Immature natural killer cell (primary cell): Measurements from ENCODE around the gene SMU1. TPM values are rescaled to one million over a fixed set of nuclear protein-coding genes. Genes with fewer than 3 reads are reported as not detected.
A peak's percentile ranks its signal among the peaks of the same experiment; 100 is the strongest.
"Not testable (repeated sequence)": the region's sequence is repeated elsewhere in the genome, so short reads cannot be mapped to it uniquely, and the experiment has no call there.

ENCODE experiments used
- DNase-seq, 3 donors: peaks; one replicate each; pipeline ENCODE4 v3.0.0; 2022; ENCODE audit warnings: mixed read lengths in 1 of 3
- H3K27ac Mint-ChIP-seq, 6 donors: one replicate each; pipeline ENCODE4 v1.8.0; 2020; ENCODE audit warnings: mixed read lengths in 6 of 6, mild to moderate bottlenecking in 5 of 6, inconsistent platforms in 4 of 6, moderate library complexity in 3 of 6
- H3K27me3 Mint-ChIP-seq, 3 donors: one replicate each; pipeline ENCODE4 v1.8.0; 2020 to 2021; ENCODE audit warnings: low read depth in 3 of 3, mild to moderate bottlenecking in 3 of 3, mixed read lengths in 3 of 3, moderate library complexity in 3 of 3, inconsistent platforms in 1 of 3
- H3K36me3 Mint-ChIP-seq, 3 donors: one replicate each; pipeline ENCODE4 v1.8.0; 2020; ENCODE audit warnings: mixed read lengths in 3 of 3, inconsistent platforms in 2 of 3, mild to moderate bottlenecking in 2 of 3
- H3K4me1 Mint-ChIP-seq, 2 donors: one replicate each; pipeline ENCODE4 v1.8.0; 2020; ENCODE audit warnings: inconsistent platforms in 2 of 2, mild to moderate bottlenecking in 2 of 2, mixed read lengths in 2 of 2, moderate library complexity in 1 of 2
- H3K4me3 Mint-ChIP-seq, 5 donors: one replicate each; pipeline ENCODE4 v1.8.0; 2020; ENCODE audit warnings: mild to moderate bottlenecking in 5 of 5, mixed read lengths in 5 of 5, inconsistent platforms in 3 of 5, moderate library complexity in 3 of 5
- H3K9me3 Mint-ChIP-seq, 6 donors: one replicate each; pipeline ENCODE4 v1.8.0; 2020; ENCODE audit warnings: mild to moderate bottlenecking in 6 of 6, mixed read lengths in 6 of 6, inconsistent platforms in 4 of 6, moderate library complexity in 3 of 6
- polyA plus RNA-seq, 3 donors: library from polyadenylated mRNA; unstranded; fragments of 300-500 nt; fragmentation: Illumina TruSeq; gene quantifications; one replicate each; pipeline ENCODE4 v1.2.3, GENCODE V29; 2021

SMU1 gene
- polyA plus RNA-seq, 3 donors from 2014 or later, result 15.5 to 35.7 (median 22.5) TPM

- H3K36me3 Mint-ChIP-seq, result peaks cover 4 to 10% (median 5%) of the 10 kb centered on the region in 3 donors
- no peaks in the 10 kb centered on the region for H3K4me1 Mint-ChIP-seq
- no peak overlapping the region for H3K27ac Mint-ChIP-seq
- H3K4me3 Mint-ChIP-seq, result no peak overlapping the region
- H3K9me3 Mint-ChIP-seq, result no peaks in the 10 kb centered on the region
- H3K27me3 Mint-ChIP-seq, result peaks cover 0 to 16% (median 3%) of the 10 kb centered on the region in 3 donors
- DNase-seq, result no peak
Observed at GRCh38 chr9:33102551-33103210, 26.2 kb upstream of the SMU1 start.

DNA sequence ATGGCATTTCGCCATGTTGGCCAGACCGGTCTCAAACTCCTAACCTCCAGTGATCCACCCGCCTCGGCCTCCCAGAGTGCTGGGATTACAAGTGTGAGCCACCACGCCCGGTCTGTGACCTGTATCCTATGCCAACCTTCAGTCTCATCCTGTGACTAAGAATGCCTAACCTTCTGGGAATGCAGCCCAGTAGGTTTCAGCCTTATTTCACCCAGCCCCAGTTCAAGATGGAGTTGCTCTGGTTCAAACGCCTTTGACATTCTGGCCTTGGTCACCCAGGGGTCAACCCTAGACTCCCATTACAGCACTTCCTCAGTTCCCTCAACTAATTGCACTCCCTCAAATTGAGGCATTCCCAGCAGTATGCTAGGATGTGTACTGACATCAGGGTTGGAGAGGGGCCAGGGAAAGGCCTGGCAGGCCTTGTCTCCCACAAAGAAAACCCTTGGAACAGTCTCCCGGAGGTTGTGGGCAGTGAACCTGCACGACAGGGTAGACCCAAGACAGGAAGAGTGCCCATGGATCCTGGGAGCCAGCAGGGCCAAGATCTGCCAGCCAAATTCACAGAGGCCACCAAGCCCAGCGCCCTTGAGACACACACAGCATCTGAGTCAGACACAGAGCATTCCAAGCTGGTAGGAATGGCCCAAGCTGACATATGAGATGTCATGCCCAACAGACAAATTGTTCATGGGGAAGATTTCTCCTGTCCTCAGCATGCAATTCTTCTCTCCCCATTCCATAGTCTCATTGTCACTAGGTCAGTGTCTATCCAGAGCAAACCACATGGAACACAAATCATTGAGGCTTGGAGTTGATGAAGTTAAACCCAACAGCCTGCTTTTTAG is 24.9 kb upstream of the SMU1 start:
- Mint-ChIP-seq H3K4me3 (no peak overlapping the region), H3K9me3 (no peaks in the 10 kb centered on the region)

DNA sequence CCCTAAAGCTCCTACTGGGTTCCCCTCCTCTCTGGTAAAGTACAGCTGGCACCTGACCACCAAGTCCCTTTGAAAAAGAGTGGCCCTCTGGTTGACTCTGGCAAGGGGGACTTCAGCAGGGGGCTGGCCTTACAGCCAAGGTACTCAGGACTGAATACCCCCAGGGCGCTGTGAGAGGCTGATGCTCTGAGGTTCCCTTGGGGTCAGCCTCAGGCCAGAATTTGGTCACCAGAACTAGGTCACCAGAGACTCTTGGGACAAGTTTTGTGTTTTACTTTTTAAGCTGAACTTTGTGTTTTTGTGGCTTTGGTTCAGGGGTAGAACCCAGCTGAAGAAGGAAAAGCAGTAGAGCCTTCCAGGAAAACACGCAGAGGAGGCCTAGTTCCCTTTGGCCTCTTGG is 23.3 kb upstream of the SMU1 start:
- Mint-ChIP-seq H3K4me3 (no peak overlapping the region), H3K27ac (no peak overlapping the region), H3K36me3 (peaks cover 4 to 6% (median 5%) of the 10 kb centered on the region in 3 donors), H3K27me3 (peaks cover 0 to 9% (median 3%) of the 10 kb centered on the region in 3 donors), H3K9me3 (no peaks in the 10 kb centered on the region), H3K4me1 (no peaks in the 10 kb centered on the region)
- DNase-seq, result no peak

More for the DNA sequence above, 24.9 kb upstream of the SMU1 start:
- peak overlapping the region in 1 of 6 donors; percentile 77 for H3K27ac Mint-ChIP-seq
- peaks cover 0 to 12% (median 3%) of the 10 kb centered on the region in 3 donors for H3K27me3 Mint-ChIP-seq
- H3K4me1 Mint-ChIP-seq, result no peaks in the 10 kb centered on the region
- no peak for DNase-seq
- peaks cover 4 to 10% (median 5%) of the 10 kb centered on the region in 3 donors for H3K36me3 Mint-ChIP-seq

- DNase-seq, result no peak
- no peak overlapping the region for H3K4me3 Mint-ChIP-seq
- no peaks in the 10 kb centered on the region for H3K9me3 Mint-ChIP-seq
- H3K27me3 Mint-ChIP-seq, result peaks cover 0 to under 1% (median 0%) of the 10 kb centered on the region in 3 donors
- no peak overlapping the region for H3K27ac Mint-ChIP-seq
- H3K4me1 Mint-ChIP-seq, result peaks cover 7 to 10% of the 10 kb centered on the region in 2 donors
- no peaks in the 10 kb centered on the region for H3K36me3 Mint-ChIP-seq
Observed at GRCh38 chr9:33097192-33097591, 20.7 kb upstream of the SMU1 start.

DNA sequence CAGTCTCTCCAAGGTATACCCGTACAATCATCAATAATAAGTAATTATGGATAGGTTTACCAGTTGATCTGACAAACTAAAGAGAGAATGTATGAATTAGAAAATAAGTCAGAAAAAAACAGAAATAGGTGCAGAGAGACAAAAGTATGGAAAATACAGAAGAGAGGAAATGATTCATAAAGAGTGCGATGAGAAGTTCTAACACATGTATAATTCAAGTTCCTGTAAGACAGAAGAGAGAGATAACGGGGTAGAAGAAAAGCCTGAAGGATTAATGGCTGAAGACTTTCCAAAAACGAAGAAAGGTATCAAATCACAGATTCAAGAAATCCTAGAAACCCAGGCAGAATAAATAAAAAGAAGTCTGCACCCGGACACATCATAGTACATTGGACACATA is 16.2 kb upstream of the SMU1 start:
- Mint-ChIP-seq H3K27me3 (peaks cover 0 to 3% (median 0%) of the 10 kb centered on the region in 3 donors), H3K36me3 (no peaks in the 10 kb centered on the region), H3K9me3 (no peaks in the 10 kb centered on the region), H3K27ac (peak overlapping the region in 1 of 6 donors; percentile 63), H3K4me3 (no peak overlapping the region), H3K4me1 (peaks cover 7 to 11% of the 10 kb centered on the region in 2 donors)
- DNase-seq, result no peak

GRCh38 chr9:33085672-33086071 is 9.2 kb upstream of the SMU1 start:
- H3K4me1 Mint-ChIP-seq, result peaks cover 10 to 13% of the 10 kb centered on the region in 2 donors
- not testable (repeated sequence) for H3K36me3 Mint-ChIP-seq, H3K27ac Mint-ChIP-seq, H3K4me3 Mint-ChIP-seq, H3K27me3 Mint-ChIP-seq, DNase-seq, H3K9me3 Mint-ChIP-seq

GRCh38 chr9:33082538-33083326 is 6.3 kb upstream of the SMU1 start:
- Mint-ChIP-seq H3K27me3 (peaks cover 2 to 3% (median 2%) of the 10 kb centered on the region in 3 donors), H3K36me3 (no peaks in the 10 kb centered on the region), H3K9me3 (no peaks in the 10 kb centered on the region), H3K4me1 (peaks cover 12 to 13% of the 10 kb centered on the region in 2 donors), H3K4me3 (peak overlapping the region; percentile 3 to 27 (median 6)), H3K27ac (peak overlapping the region in 5 of 6 donors; percentile 16 to 75 (median 56))
- DNase-seq, result no peak

DNA sequence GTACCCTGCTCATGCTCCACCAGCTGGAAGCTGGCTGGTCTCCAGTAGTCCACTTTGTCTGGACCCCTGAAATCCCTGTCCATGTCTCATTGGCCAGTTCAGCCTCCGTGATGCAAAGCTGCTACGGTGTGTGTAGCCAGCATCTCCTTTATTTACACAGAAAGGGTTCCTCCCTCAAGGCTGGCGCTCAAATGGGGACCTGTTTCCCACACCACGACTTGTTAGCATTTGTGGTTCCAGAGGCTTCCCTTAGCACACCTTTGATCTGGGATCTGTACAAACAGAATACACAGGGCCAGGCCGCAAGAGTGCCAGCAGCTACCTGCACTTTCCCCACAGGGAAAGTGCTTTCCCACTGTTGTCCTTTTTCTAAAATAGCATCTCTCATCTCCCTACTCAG is 5.7 kb upstream of the SMU1 start:
- H3K36me3 Mint-ChIP-seq, result no peaks in the 10 kb centered on the region
- peaks cover 2 to 6% (median 6%) of the 10 kb centered on the region in 3 donors for H3K27me3 Mint-ChIP-seq
- peak overlapping the region in 2 of 5 donors; percentile 6 to 27 for H3K4me3 Mint-ChIP-seq
- no peaks in the 10 kb centered on the region for H3K9me3 Mint-ChIP-seq
- peaks cover 13 to 14% of the 10 kb centered on the region in 2 donors for H3K4me1 Mint-ChIP-seq
- peak in 1 of 3 donors; percentile 14 for DNase-seq
- H3K27ac Mint-ChIP-seq, result peak overlapping the region in 5 of 6 donors; percentile 3 to 75 (median 56)

GRCh38 chr9:33081128-33081851 is 4.8 kb upstream of the SMU1 start:
- DNase-seq, result peak; percentile 68 to 74 (median 74)

DNA sequence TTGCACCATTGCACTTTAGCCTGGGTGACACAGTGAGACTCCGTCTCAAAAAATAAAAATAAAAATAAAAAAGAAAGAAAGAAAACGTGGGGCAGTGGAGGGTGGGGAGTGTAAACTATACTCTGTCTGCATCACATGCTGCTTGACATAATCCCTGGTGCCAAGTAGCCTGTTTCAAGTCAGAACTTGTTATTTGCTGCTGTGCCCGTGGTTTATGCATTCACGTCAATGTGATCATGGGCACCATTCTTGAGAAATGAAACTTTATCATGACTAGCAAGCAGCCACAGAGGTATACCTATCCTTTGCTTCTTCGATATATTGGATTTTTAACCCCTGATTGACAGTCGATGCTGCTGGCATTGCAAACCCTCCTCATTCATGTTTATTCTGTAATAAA is 4.1 kb upstream of the SMU1 start:
- Mint-ChIP-seq H3K27ac (no peak overlapping the region), H3K9me3 (no peaks in the 10 kb centered on the region), H3K4me1 (peaks cover 27% of the 10 kb centered on the region in 2 donors), H3K27me3 (peaks cover 9 to 15% (median 13%) of the 10 kb centered on the region in 3 donors), H3K36me3 (no peaks in the 10 kb centered on the region), H3K4me3 (no peak overlapping the region)
- DNase-seq, result no peak

More at GRCh38 chr9:33081128-33081851, 4.8 kb upstream of the SMU1 start:
- H3K36me3 Mint-ChIP-seq, result no peaks in the 10 kb centered on the region
- no peaks in the 10 kb centered on the region for H3K9me3 Mint-ChIP-seq
- no peak overlapping the region for H3K27ac Mint-ChIP-seq
- peaks cover 9 to 14% (median 12%) of the 10 kb centered on the region in 3 donors for H3K27me3 Mint-ChIP-seq
- no peak overlapping the region for H3K4me3 Mint-ChIP-seq
- H3K4me1 Mint-ChIP-seq, result peaks cover 19 to 21% of the 10 kb centered on the region in 2 donors

GRCh38 chr9:33068991-33069390 is 7.5 kb downstream of the SMU1 start:
- Mint-ChIP-seq H3K27ac (peak overlapping the region in 1 of 6 donors; percentile 34), H3K27me3 (peaks cover 0 to 4% (median 0%) of the 10 kb centered on the region in 3 donors), H3K4me3 (no peak overlapping the region), H3K9me3 (no peaks in the 10 kb centered on the region), H3K4me1 (peaks cover 11 to 40% of the 10 kb centered on the region in 2 donors), H3K36me3 (peaks cover 27 to 55% (median 31%) of the 10 kb centered on the region in 3 donors)
- no peak for DNase-seq

DNA sequence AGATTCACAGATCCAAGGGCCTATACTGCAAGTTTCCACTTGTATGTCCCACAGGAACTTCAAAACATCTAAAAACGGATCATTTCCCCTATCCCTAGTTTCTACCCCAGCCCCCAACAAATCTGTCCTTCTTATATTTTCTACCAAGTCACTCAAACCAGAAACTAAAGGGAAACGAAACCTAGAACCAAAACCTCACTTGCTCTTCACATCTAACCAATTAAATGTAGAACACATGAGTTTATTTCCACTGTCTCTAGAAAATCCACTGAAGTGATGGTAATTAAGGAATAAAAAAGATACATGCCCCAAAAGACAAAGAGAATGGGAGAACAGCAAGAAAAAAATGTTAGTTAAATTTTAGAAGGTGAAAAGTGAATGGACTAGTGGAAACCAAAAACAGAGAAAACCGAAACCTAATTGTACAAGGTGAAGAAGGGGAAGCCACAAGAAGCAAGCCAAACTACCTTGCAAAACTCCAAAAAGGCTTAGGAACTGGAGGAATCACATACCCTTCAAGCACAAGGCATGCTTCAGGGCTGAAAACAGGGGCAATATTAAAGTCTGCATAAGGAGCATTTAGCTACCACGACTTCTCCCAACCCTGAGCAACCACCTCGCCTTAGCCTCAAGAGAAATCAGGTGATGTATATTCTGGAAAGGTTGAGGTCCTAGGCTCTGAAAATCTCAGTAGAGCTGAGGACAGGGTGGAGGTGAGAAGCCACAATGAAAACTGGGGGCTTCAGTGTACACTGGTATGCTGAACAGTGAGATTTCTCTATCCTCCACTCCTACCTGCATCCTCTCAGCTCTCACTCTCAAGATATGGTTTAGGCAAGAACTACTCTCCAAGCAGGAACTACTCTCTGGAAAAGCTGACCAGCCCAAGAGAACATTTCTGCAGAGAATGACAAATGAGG is 11.1 kb downstream of the SMU1 start:
- no peaks in the 10 kb centered on the region for H3K9me3 Mint-ChIP-seq
- peaks cover 5 to 17% of the 10 kb centered on the region in 2 donors for H3K4me1 Mint-ChIP-seq
- DNase-seq, result no peak
- H3K27ac Mint-ChIP-seq, result peak overlapping the region in 2 of 6 donors; percentile 15 to 33
- H3K36me3 Mint-ChIP-seq, result peaks cover 15 to 50% (median 41%) of the 10 kb centered on the region in 3 donors
- no peak overlapping the region for H3K4me3 Mint-ChIP-seq
- peaks cover 0 to 6% (median 0%) of the 10 kb centered on the region in 3 donors for H3K27me3 Mint-ChIP-seq
